ENCODE data around the gene TSPAN5. TPM values are rescaled to one million over a fixed set of nuclear protein-coding genes. Genes with fewer than 3 reads are reported as not detected.

The TSPAN5 gene
- polyA plus RNA-seq, 1 experiment = 190 TPM

DNA sequence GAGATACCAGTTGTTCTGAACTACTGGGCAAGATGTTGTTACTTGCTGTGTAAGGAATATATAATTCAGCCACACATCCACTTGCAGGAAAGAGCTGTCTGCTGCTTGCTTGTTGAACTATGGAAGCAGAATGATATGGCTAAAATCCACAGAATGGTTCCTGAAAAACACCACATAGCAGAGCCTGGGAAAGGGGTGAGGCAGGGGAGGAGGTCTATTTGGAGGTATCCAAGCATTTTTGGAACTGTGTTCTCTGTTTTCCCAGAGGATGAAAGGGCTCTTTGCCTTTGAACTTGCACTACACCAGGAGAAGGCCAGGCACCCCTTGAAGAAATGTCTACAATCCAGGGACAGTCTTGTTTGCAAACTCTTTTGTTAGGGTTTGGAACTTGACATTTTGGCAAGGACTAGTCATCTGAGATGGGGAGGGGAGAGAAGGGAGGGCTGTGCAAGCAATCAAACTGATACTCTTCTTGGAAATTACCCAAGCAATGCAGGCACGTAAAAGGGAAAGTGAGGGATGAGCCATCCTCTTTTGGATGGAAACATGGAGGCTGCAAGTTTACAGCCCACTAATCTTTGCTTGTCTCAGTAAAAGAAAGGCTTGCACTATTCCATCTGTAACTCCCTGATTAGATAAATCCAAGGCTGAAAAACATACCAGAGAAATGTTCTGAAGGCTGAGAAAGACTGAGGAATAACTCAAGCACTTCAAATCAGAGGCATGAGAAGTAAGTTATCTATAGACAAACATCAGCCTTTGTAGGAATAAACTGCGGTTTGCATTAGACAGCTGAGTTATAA, 141.0 kb downstream of the TSPAN5 start:
- TF ChIP-seq, protein P1, sequence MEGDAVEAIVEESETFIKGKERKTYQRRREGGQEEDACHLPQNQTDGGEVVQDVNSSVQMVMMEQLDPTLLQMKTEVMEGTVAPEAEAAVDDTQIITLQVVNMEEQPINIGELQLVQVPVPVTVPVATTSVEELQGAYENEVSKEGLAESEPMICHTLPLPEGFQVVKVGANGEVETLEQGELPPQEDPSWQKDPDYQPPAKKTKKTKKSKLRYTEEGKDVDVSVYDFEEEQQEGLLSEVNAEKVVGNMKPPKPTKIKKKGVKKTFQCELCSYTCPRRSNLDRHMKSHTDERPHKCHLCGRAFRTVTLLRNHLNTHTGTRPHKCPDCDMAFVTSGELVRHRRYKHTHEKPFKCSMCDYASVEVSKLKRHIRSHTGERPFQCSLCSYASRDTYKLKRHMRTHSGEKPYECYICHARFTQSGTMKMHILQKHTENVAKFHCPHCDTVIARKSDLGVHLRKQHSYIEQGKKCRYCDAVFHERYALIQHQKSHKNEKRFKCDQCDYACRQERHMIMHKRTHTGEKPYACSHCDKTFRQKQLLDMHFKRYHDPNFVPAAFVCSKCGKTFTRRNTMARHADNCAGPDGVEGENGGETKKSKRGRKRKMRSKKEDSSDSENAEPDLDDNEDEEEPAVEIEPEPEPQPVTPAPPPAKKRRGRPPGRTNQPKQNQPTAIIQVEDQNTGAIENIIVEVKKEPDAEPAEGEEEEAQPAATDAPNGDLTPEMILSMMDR (IDR thresholded peaks at IDR 0.05; ENCODE audit: low read depth, low read length) = no peak
- ChIA-PET CTCF (interaction anchor here (0.7 to 1.0 kb wide), 2 partner anchors 50 to 946 kb away, joined by 4 to 7 read pairs; no protein-coding TSS in a partner anchor), POLR2A (interaction anchor here (0.6 to 1.4 kb wide), 8 partner anchors 41 to 257 kb away, joined by 3 to 13 read pairs (median 3); partner anchors contain the start of gene RAP1GDS1)
- H3K27ac ChIP-seq (ENCODE audit: low read depth, low read length) = peak overlapping the region; percentile 80
- H3K27me3 ChIP-seq (ENCODE audit: control insufficient read depth, insufficient read depth, low read length) = no peaks in the 10 kb centered on the region
- H3K4me3 ChIP-seq (ENCODE audit: low read depth, low read length) = peak overlapping the region; percentile 7; the same call in 1 of the 2 replicates
- DNase-seq (ENCODE audit: low read depth, low spot score) = peak; percentile 75
- no peaks in the 10 kb centered on the region for H3K9me3 ChIP-seq (ENCODE audit: control insufficient read depth, insufficient read depth, low read length)

DNA sequence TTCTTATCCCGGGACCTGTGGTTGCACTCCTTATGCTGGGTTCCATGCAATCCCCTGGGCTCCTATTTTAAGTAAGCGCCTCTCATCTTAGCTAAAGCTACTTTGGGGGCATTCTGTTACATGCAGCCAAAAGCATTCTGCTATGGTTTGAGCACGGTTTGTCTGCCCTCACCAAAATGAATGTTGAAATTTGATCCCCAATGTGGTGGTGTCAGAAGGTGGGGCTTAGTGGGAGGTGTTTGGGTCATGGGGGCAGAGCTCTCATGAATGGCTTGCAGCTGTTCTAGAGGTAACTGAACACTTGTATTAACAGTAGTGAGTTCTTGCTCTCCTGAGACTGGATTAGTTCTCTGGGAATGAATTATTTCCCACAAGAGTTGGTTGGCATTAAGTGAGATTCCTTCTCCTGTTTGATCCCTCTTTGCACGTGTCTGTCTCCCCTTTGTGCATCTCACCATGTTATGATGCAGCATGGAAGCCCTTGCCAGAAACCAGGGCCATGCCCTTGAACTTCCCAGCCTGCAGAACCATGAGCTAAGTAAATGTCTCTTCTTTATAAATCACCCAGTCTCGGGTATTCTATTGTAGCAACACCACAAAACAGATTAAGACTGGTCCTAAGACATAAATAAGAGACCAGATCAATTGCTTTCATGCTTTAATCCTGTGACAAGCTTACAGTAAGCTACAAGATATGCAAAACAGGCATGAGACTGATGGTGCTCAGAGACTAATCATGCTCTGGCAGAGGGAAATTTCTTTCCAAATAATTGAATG, 141.8 kb downstream of the TSPAN5 start:
- CTCF ChIA-PET = interaction anchor here (0.5 to 1.0 kb wide), 2 partner anchors 41 to 49 kb away, joined by 3 to 7 read pairs; no protein-coding TSS in a partner anchor
- H3K27ac ChIP-seq (ENCODE audit: low read depth, low read length) = peak overlapping the region; percentile 80
- TF ChIP-seq, protein P1 (IDR thresholded peaks at IDR 0.05; ENCODE audit: low read depth, low read length) = no peak
- DNase-seq (ENCODE audit: low read depth, low spot score) = no peak
- POLR2A ChIA-PET = interaction anchor here (0.6 to 1.0 kb wide), 5 partner anchors 21 to 142 kb away, joined by 3 read pairs; partner anchors contain the start of gene TSPAN5
- no peaks in the 10 kb centered on the region for H3K27me3 ChIP-seq (ENCODE audit: control insufficient read depth, insufficient read depth, low read length)
- H3K4me3 ChIP-seq (ENCODE audit: low read depth, low read length) = no peak overlapping the region
- H3K9me3 ChIP-seq (ENCODE audit: control insufficient read depth, insufficient read depth, low read length) = no peaks in the 10 kb centered on the region

DNA sequence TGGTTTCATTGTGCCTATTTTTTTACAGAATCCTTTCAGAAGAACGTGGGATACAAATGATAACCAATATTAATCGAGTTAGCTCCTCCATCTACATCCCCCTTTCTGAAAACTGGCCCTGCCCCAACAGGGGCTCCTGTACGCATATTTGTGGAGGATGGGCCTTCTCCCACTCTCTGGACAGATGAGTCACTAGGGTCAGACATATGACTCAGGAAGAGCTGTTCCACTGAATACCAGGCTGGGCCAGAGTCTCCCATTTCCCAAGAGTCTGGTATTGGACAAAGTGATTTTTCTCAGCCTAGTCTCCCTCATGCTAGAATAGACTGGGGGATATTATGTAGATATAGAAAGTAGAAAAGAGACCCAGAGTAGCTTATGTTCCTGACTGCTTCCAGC, 142.4 kb downstream of the TSPAN5 start:
- Histone ChIP-seq H3K27me3 (ENCODE audit: control insufficient read depth, insufficient read depth, low read length) (no peaks in the 10 kb centered on the region), H3K4me3 (ENCODE audit: low read depth, low read length) (no peak overlapping the region), H3K27ac (ENCODE audit: low read depth, low read length) (peak overlapping the region; percentile 80), H3K9me3 (ENCODE audit: control insufficient read depth, insufficient read depth, low read length) (no peaks in the 10 kb centered on the region)
- TF ChIP-seq, protein P1 (IDR thresholded peaks at IDR 0.05; ENCODE audit: low read depth, low read length) = no peak
- ChIA-PET POLR2A (interaction anchor here (0.5 to 1.0 kb wide), 7 partner anchors 20 to 232 kb away, joined by 3 to 4 read pairs (median 3); partner anchors contain the start of gene TSPAN5), CTCF (interaction anchor here (0.5 kb wide), 1 partner anchor 40 kb away, joined by 3 read pairs; no protein-coding TSS in a partner anchor)
- DNase-seq (ENCODE audit: low read depth, low spot score) = peak; percentile 47

DNA sequence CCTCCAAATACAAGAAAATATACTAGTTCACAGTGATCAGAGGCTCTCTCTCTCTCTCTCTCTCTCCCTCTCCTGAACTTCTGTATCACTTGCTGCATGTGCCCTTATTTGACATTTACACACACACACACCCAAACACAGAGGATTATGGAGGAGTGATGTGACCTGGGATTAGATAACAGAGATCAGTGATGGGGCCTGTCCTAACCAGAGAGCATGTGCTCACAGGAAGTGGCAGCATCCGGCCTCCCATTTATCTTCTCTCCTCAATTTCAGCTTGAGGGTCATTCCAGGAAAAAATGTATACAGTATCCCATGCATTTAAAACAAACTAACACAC, 143.0 kb downstream of the TSPAN5 start:
- CTCF ChIA-PET = no interaction called here
- Histone ChIP-seq H3K27ac (ENCODE audit: low read depth, low read length) (no peak overlapping the region), H3K9me3 (ENCODE audit: control insufficient read depth, insufficient read depth, low read length) (no peaks in the 10 kb centered on the region), H3K4me3 (ENCODE audit: low read depth, low read length) (no peak overlapping the region), H3K27me3 (ENCODE audit: control insufficient read depth, insufficient read depth, low read length) (no peaks in the 10 kb centered on the region)
- DNase-seq (ENCODE audit: low read depth, low spot score) = no peak
- TF ChIP-seq, protein P1 (IDR thresholded peaks at IDR 0.05; ENCODE audit: low read depth, low read length) = no peak
- POLR2A ChIA-PET = interaction anchor here (0.5 to 0.7 kb wide), 2 partner anchors 134 to 232 kb away, joined by 3 to 4 read pairs; no protein-coding TSS in a partner anchor

All from AG04450 (cell line).